Natural killer cell (primary cell): ENCODE results near the gene LCA5. TPM values are rescaled to one million over a fixed set of nuclear protein-coding genes. Genes with fewer than 3 reads are reported as not detected.

Experiments
- ATAC-seq, 3 donors: fragments of 150-1000 bp in 2 of 3; fragments of 200-7000 bp in 1 of 3; cut with Tn5 transposase; 1 replicate in 1 of 3; 2 replicates in 2 of 3; pipeline ENCODE4 v1.10.0; 2021; ENCODE audit warnings: mild to moderate bottlenecking in 2 of 3, moderate library complexity in 2 of 3
- DNase-seq, 2 donors: peaks; one replicate each; pipeline versions ENCODE4 v3.0.0 to v3.0.0-alpha.2; 2013 to 2021; ENCODE audit warnings: mixed read lengths in 1 of 2
- H3K27ac ChIP-seq: one replicate; pipeline ENCODE4 v1.5.1; 2013; ENCODE audit warnings: mild to moderate bottlenecking, low read length
- H3K27me3 ChIP-seq: one replicate; pipeline ENCODE4 v1.6.1; 2013; ENCODE audit warnings: low read length; ENCODE audit not compliant: control insufficient read depth, insufficient read depth
- H3K36me3 ChIP-seq: one replicate; pipeline ENCODE4 v1.6.1; 2013; ENCODE audit warnings: low read length; ENCODE audit not compliant: control insufficient read depth, insufficient read depth
- H3K4me1 ChIP-seq: one replicate; pipeline ENCODE4 v1.6.1; 2013; ENCODE audit warnings: low read length; ENCODE audit not compliant: control insufficient read depth, insufficient read depth
- H3K4me3 ChIP-seq: one replicate; pipeline ENCODE4 v1.5.1; 2013; ENCODE audit warnings: low read length
- H3K9me3 ChIP-seq: one replicate; pipeline ENCODE4 v1.6.1; 2013; ENCODE audit warnings: low read length; ENCODE audit not compliant: control insufficient read depth, insufficient read depth
- H3K27ac Mint-ChIP-seq, 2 donors: one replicate each; pipeline ENCODE4 v1.8.0; 2022; ENCODE audit warnings: mild to moderate bottlenecking in 2 of 2, mixed read lengths in 2 of 2, moderate library complexity in 1 of 2
- H3K27me3 Mint-ChIP-seq, 2 donors: one replicate each; pipeline ENCODE4 v1.8.0; 2022; ENCODE audit warnings: low read depth in 2 of 2, mixed read lengths in 2 of 2
- H3K36me3 Mint-ChIP-seq: one replicate; pipeline ENCODE4 v1.8.0; 2022; ENCODE audit warnings: mixed read lengths
- H3K4me1 Mint-ChIP-seq, 2 donors: one replicate each; pipeline ENCODE4 v1.8.0; 2022; ENCODE audit warnings: mixed read lengths in 2 of 2
- H3K4me3 Mint-ChIP-seq: one replicate; pipeline ENCODE4 v1.8.0; 2022; ENCODE audit warnings: mild to moderate bottlenecking, moderate library complexity, mixed read lengths
- H3K9me3 Mint-ChIP-seq, 2 donors: one replicate each; pipeline ENCODE4 v1.8.0; 2022; ENCODE audit warnings: mixed read lengths in 2 of 2
- CTCF ChIP-seq: fragments of 200-600 bp; IDR thresholded peaks from one replicate; pipeline ENCODE4 v1.8.0; 2022; ENCODE audit warnings: antibody characterized with exemption
- WGBS: methylation state at CpG from one replicate; pipeline ENCODE4 v1.1.7; 2013; ENCODE audit warnings: missing lambda C conversion rate; ENCODE audit not compliant: insufficient coverage; 5-methylcytosine and 5-hydroxymethylcytosine counted together
- intact Hi-C: fragments of 100-400 bp; cut with micrococcal nuclease; formaldehyde crosslinking; loops from one replicate; pipeline ENCODE4 v1.14.2; 2022
- total RNA-seq, 4 donors: library from RNA; stranded (reverse); fragments of 120-200 nt in 1 of 4; gene quantifications; one replicate each; pipeline versions ENCODE4 v1.2.3 to v1.2.4, GENCODE V29; 2013 to 2022

The LCA5 gene
- total RNA-seq, 3 donors from 2014 or later (not counting 1 experiment from before 2014, with no cell fraction given) = 0.07 TPM; not detected in 2

- Histone ChIP-seq H3K36me3 (no peaks in the 10 kb centered on the region), H3K27me3 (no peaks in the 10 kb centered on the region), H3K27ac (no peak overlapping the region), H3K4me3 (no peak overlapping the region), H3K9me3 (no peaks in the 10 kb centered on the region), H3K4me1 (no peaks in the 10 kb centered on the region)
- Mint-ChIP-seq H3K4me1 (no peaks in the 10 kb centered on the region), H3K27me3 (no peaks in the 10 kb centered on the region), H3K9me3 (peaks cover 2 to 3% of the 10 kb centered on the region in 2 donors), H3K36me3 (no peaks in the 10 kb centered on the region), H3K27ac (no peak overlapping the region), H3K4me3 (no peak overlapping the region)
- ATAC-seq (no peak), DNase-seq (no peak)
- no peak for TF ChIP-seq CTCF
- WGBS = 67% methylated on average over 3 of the region's 3 CpGs
- intact Hi-C loops = no loop called here
Measured at GRCh38 chr6:79461205-79461604, 76.0 kb downstream of the LCA5 start.

- peaks cover 6 to 8% of the 10 kb centered on the region in 2 donors for H3K9me3 Mint-ChIP-seq
- no peak for TF ChIP-seq CTCF
- no peaks in the 10 kb centered on the region for H3K36me3 ChIP-seq
- H3K27ac ChIP-seq = no peak overlapping the region
- no peak overlapping the region for H3K4me3 Mint-ChIP-seq
- peaks cover 0 to 4% of the 10 kb centered on the region in 2 donors for H3K27me3 Mint-ChIP-seq
- intact Hi-C loops = no loop called here
- WGBS = 94% methylated on average over 1 of the region's 1 CpG
- H3K4me3 ChIP-seq = no peak overlapping the region
- H3K36me3 Mint-ChIP-seq = no peaks in the 10 kb centered on the region
- no peaks in the 10 kb centered on the region for H3K27me3 ChIP-seq
- no peak overlapping the region for H3K27ac Mint-ChIP-seq
- DNase-seq (no peak), ATAC-seq (no peak)
- H3K4me1 ChIP-seq = no peaks in the 10 kb centered on the region
- no peaks in the 10 kb centered on the region for H3K9me3 ChIP-seq
- no peaks in the 10 kb centered on the region for H3K4me1 Mint-ChIP-seq
Measured at GRCh38 chr6:79455446-79455845, 81.8 kb downstream of the LCA5 start.

- intact Hi-C loops = no loop called here
- TF ChIP-seq CTCF = no peak
- Histone ChIP-seq H3K4me1 (no peaks in the 10 kb centered on the region), H3K9me3 (no peaks in the 10 kb centered on the region), H3K36me3 (no peaks in the 10 kb centered on the region), H3K4me3 (no peak overlapping the region), H3K27me3 (no peaks in the 10 kb centered on the region), H3K27ac (no peak overlapping the region)
- peaks cover 5% of the 10 kb centered on the region in 2 donors for H3K9me3 Mint-ChIP-seq
- H3K27me3 Mint-ChIP-seq = peaks cover 0 to 4% of the 10 kb centered on the region in 2 donors
- H3K4me3 Mint-ChIP-seq = no peak overlapping the region
- no peaks in the 10 kb centered on the region for H3K4me1 Mint-ChIP-seq
- H3K27ac Mint-ChIP-seq = no peak overlapping the region
- DNase-seq (no peak), ATAC-seq (no peak)
- no peaks in the 10 kb centered on the region for H3K36me3 Mint-ChIP-seq
- WGBS = 72% methylated on average over 3 of the region's 3 CpGs
Measured at GRCh38 chr6:79453558-79454042, 83.6 kb downstream of the LCA5 start.

GRCh38 chr6:79450984-79451383, 86.2 kb downstream of the LCA5 start:
- Mint-ChIP-seq H3K27me3 (peaks cover 0 to 4% of the 10 kb centered on the region in 2 donors), H3K4me3 (no peak overlapping the region), H3K27ac (no peak overlapping the region), H3K36me3 (no peaks in the 10 kb centered on the region), H3K4me1 (no peaks in the 10 kb centered on the region), H3K9me3 (peaks cover 5% of the 10 kb centered on the region in 2 donors)
- H3K27me3 ChIP-seq = no peaks in the 10 kb centered on the region
- no peak for ATAC-seq
- no peak overlapping the region for H3K27ac ChIP-seq
- 74% methylated on average over 7 of the region's 7 CpGs for WGBS
- H3K36me3 ChIP-seq = no peaks in the 10 kb centered on the region
- DNase-seq = no peak
- H3K4me1 ChIP-seq = no peaks in the 10 kb centered on the region
- H3K9me3 ChIP-seq = no peaks in the 10 kb centered on the region
- intact Hi-C loops = no loop called here
- no peak overlapping the region for H3K4me3 ChIP-seq
- no peak for TF ChIP-seq CTCF
